Loucy (cell line): ENCODE results near the gene TBC1D12.
"Not testable (repeated sequence)": the region's sequence is repeated elsewhere in the genome, so short reads cannot be mapped to it uniquely, and the experiment has no call there.

Experiments used
- H2AFZ ChIP-seq: fragments of 200-600 bp; sonication (generic); 2 replicates; pipeline ENCODE4 v1.6.0; 2016; ENCODE audit warnings: antibody characterized with exemption, mild to moderate bottlenecking, low read length, moderate library complexity
- H3F3A ChIP-seq: fragments of 200-600 bp; 2 replicates; pipeline ENCODE4 v1.6.0; 2016; ENCODE audit warnings: antibody characterized with exemption, low read depth, mild to moderate bottlenecking
- H3K27me3 ChIP-seq: fragments of 200-600 bp; sonication (generic); 2 replicates; pipeline ENCODE4 v1.6.1; 2014; ENCODE audit warnings: low read length, mild to moderate bottlenecking; ENCODE audit not compliant: insufficient read depth, poor library complexity, severe bottlenecking
- H3K36me3 ChIP-seq: fragments of 200-600 bp; sonication (generic); 2 replicates; pipeline ENCODE4 v1.6.1; 2016; ENCODE audit warnings: low read length; ENCODE audit not compliant: insufficient read depth
- H3K4me1 ChIP-seq: fragments of 200-600 bp; sonication (generic); 2 replicates; pipeline ENCODE4 v1.5.1; 2014; ENCODE audit warnings: low read length, mild to moderate bottlenecking; ENCODE audit not compliant: insufficient read depth, poor library complexity, severe bottlenecking
- H3K4me2 ChIP-seq: fragments of 200-600 bp; sonication (generic); 2 replicates; pipeline ENCODE4 v1.6.0; 2014; ENCODE audit warnings: antibody characterized with exemption, low read length, low read depth, mild to moderate bottlenecking; ENCODE audit not compliant: poor library complexity, severe bottlenecking
- H3K4me3 ChIP-seq: fragments of 200-600 bp; sonication (generic); 2 replicates; pipeline ENCODE4 v1.5.1; 2014; ENCODE audit warnings: low read length, mild to moderate bottlenecking, mixed read lengths; ENCODE audit not compliant: poor library complexity, severe bottlenecking
- H3K79me2 ChIP-seq: fragments of 200-600 bp; sonication (generic); 2 replicates; pipeline ENCODE4 v1.6.1; 2014; ENCODE audit warnings: low read length; ENCODE audit not compliant: insufficient read depth
- H3K9ac ChIP-seq: fragments of 200-600 bp; sonication (generic); 2 replicates; pipeline ENCODE4 v1.6.0; 2014; ENCODE audit warnings: mild to moderate bottlenecking, low read depth, low read length, moderate library complexity; ENCODE audit not compliant: poor library complexity, severe bottlenecking
- H3K9me2 ChIP-seq: fragments of 200-600 bp; sonication (generic); replicated peaks from 2 replicates; pipeline ENCODE4 v1.6.1; 2016; ENCODE audit warnings: low read depth, low read length, mixed read lengths
- H3K9me3 ChIP-seq: fragments of 200-600 bp; sonication (generic); 2 replicates; pipeline ENCODE4 v1.6.1; 2014; ENCODE audit warnings: mild to moderate bottlenecking, antibody characterized with exemption, low read length, low read depth; ENCODE audit not compliant: insufficient read depth
- H4K20me1 ChIP-seq: fragments of 200-600 bp; sonication (generic); 2 replicates; pipeline ENCODE4 v1.6.0; 2014; ENCODE audit warnings: antibody characterized with exemption, low read length, mild to moderate bottlenecking; ENCODE audit not compliant: insufficient read depth, poor library complexity, severe bottlenecking
- CTCF ChIP-seq: fragments of 200-600 bp; sonication (generic); conservative IDR thresholded peaks from 2 replicates; pipeline ENCODE4 v1.5.1; 2014; ENCODE audit warnings: mild to moderate bottlenecking, antibody characterized with exemption, low read length
- EZH2phosphoT487 ChIP-seq: fragments of 200-600 bp; IDR thresholded peaks from 2 replicates; pipeline ENCODE4 v1.6.1; 2018; ENCODE audit warnings: antibody characterized with exemption, mild to moderate bottlenecking, moderate library complexity, borderline replicate concordance

The TBC1D12 gene

DNA sequence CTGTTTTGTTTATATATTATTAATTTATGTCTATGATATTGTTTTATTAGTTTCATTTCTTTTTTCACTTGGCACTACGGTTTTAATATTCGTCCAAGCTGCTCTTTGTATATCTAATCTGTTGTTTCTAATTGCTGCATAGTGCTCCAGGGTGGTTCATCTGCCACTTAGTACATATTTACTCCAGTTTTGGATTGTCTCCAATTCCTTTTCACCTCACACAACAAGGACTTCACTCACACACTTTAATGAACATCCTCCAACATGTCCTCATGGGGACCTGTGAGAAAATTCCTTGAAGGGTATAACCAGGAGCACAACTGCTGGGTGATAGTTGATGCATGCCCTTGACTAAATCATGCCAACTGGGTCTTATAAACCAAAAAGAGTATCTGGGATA is 25.5 kb upstream of the TBC1D12 start:
- H3F3A ChIP-seq, result no peaks in the 10 kb centered on the region
- no peaks in the 10 kb centered on the region for H3K79me2 ChIP-seq
- no peak for TF ChIP-seq EZH2phosphoT487
- no peak for TF ChIP-seq CTCF
- H4K20me1 ChIP-seq, result no peaks in the 10 kb centered on the region
- H3K4me3 ChIP-seq, result no peak overlapping the region
- H3K9me3 ChIP-seq, result no peaks in the 10 kb centered on the region
- no peak overlapping the region for H2AFZ ChIP-seq
- no peaks in the 10 kb centered on the region for H3K9me2 ChIP-seq
- no peaks in the 10 kb centered on the region for H3K27me3 ChIP-seq
- no peak overlapping the region for H3K4me2 ChIP-seq
- H3K4me1 ChIP-seq, result no peaks in the 10 kb centered on the region
- no peak overlapping the region for H3K9ac ChIP-seq
- H3K36me3 ChIP-seq, result no peaks in the 10 kb centered on the region

DNA sequence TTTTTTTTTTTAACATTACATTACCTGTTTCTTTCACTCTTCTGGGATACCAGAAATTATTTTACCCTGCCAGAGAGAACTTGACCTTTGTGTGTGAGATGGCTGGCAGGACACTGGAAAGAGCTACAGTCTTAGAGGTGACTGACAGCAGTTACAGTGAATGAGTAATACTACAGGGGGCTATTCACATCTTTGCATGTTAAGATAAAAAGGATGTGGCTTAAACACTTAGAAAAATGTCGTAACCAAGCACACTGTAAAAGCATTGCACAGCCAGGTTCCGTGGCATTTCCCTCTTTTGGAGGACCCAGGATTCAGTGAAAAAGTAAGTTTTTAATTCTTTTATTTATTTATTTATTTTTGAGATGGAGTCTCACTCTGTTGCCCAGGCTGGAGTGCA is 18.8 kb upstream of the TBC1D12 start:
- H3K4me3 ChIP-seq, result no peak overlapping the region
- no peak overlapping the region for H3K4me2 ChIP-seq
- no peak overlapping the region for H3K9ac ChIP-seq
- no peak overlapping the region for H2AFZ ChIP-seq
- H3K9me3 ChIP-seq, result no peaks in the 10 kb centered on the region
- no peaks in the 10 kb centered on the region for H3K4me1 ChIP-seq
- no peak for TF ChIP-seq CTCF
- no peak for TF ChIP-seq EZH2phosphoT487
- no peaks in the 10 kb centered on the region for H3F3A ChIP-seq
- no peaks in the 10 kb centered on the region for H3K9me2 ChIP-seq
- no peaks in the 10 kb centered on the region for H4K20me1 ChIP-seq
- no peaks in the 10 kb centered on the region for H3K79me2 ChIP-seq
- no peaks in the 10 kb centered on the region for H3K36me3 ChIP-seq
- H3K27me3 ChIP-seq, result no peaks in the 10 kb centered on the region

DNA sequence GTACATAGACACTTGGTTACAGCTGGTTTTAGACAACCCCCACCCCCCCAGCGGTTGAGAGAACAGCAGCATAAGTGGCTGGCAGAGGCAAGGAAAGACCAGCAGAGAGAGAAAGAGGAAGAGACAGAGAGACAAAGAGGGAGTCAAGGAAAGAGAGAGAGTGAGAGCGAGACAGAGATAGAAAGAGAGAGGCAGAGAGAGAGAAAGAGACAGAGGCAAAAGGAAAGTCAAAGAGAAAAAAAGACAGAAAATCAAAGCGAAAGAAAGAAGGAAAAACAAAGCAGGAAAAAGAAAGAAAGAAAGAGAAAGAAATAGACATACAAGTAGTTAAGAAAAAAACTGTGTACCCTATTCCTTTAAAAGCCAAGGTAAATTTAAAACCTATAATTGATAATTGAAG is 16.6 kb upstream of the TBC1D12 start:
- not testable (repeated sequence) for H3F3A ChIP-seq, H3K9ac ChIP-seq, H4K20me1 ChIP-seq, H3K4me3 ChIP-seq, H3K79me2 ChIP-seq, H3K9me3 ChIP-seq, H3K4me2 ChIP-seq, H3K27me3 ChIP-seq, H3K36me3 ChIP-seq, H2AFZ ChIP-seq, H3K4me1 ChIP-seq, H3K9me2 ChIP-seq

GRCh38 chr10:94392117-94392516 is 10.2 kb upstream of the TBC1D12 start:
- not testable (repeated sequence) for H3K4me1 ChIP-seq, H3K9me2 ChIP-seq, H3F3A ChIP-seq, H3K79me2 ChIP-seq, H3K4me2 ChIP-seq, H3K4me3 ChIP-seq, H3K9ac ChIP-seq, H2AFZ ChIP-seq, H3K9me3 ChIP-seq, H3K27me3 ChIP-seq, H4K20me1 ChIP-seq, H3K36me3 ChIP-seq
